HG02885 (cell line): ENCODE results near the gene ASCL1.

Source experiments
- ATAC-seq: cut with Tn5 transposase; IDR thresholded peaks from one replicate; pipeline ENCODE4 v1.9.1; 2021; ENCODE audit warnings: mild to moderate bottlenecking; ENCODE audit not compliant: unreplicated experiment, poor library complexity

ASCL1 gene

DNA sequence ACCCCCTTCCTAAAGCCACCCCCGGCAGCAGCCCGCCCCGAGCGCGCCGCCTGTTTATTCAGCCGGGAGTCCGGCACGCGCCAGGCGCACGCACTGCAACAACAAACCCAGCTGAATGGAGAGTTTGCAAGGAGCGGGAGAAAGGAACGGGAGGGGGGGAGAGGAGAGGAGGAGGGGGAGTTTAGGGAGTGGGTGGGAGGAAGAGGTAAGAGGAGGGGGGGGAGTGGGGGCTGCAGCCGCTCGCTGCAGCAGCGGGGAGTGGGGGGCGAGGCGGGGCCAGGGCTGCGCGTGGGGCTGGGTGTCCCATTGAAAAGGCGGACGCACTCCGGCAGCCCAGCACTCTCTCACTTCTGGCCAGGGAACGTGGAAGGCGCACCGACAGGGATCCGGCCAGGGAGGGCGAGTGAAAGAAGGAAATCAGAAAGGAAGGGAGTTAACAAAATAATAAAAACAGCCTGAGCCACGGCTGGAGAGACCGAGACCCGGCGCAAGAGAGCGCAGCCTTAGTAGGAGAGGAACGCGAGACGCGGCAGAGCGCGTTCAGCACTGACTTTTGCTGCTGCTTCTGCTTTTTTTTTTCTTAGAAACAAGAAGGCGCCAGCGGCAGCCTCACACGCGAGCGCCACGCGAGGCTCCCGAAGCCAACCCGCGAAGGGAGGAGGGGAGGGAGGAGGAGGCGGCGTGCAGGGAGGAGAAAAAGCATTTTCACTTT is at the start of gene ASCL1:
ASCL1 (plus strand) TSS at position 336 of the 712 bp plus-strand sequence. CDS start 571 bp downstream, outside the sequence.
- ATAC-seq, result peak; percentile 47

DNA sequence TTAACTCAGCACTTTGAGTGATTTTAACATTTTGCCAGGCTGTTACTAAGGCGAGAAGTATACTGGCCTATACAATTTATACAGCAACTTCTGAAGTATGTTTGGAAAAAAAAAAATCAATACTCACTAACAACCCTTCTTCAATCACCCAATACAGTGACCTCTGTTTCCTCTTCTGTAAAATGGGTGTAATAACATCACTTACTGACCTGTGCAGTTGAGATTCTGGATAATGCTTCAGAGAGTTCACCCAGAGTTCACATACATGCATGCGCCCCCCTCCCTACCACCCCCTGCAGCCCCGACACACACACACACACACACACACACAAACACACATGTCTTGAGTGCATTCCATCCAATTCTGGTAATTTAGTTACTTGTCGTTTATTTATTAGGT is 49.6 kb upstream of the ASCL1 start:
- no peak for ATAC-seq

DNA sequence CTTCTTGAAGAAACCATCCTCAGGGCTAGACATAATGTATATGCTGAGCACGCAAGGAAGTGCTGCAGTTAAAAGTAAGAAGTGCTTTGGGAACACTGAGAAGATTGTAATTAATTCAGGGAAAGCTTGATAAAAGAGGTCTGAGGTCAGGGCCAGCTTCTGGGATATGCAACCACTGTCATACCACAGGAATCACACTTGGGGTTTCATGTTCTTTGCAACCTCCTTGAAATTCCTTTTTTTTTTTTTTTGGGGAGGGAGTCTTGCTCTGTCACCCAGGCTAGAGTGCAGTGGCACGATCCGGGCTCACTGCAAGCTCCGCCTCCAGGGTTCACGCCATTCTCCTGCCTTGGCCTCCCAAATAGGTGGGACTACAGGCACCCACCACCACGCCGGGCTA is 47.3 kb upstream of the ASCL1 start:
- no peak for ATAC-seq

DNA sequence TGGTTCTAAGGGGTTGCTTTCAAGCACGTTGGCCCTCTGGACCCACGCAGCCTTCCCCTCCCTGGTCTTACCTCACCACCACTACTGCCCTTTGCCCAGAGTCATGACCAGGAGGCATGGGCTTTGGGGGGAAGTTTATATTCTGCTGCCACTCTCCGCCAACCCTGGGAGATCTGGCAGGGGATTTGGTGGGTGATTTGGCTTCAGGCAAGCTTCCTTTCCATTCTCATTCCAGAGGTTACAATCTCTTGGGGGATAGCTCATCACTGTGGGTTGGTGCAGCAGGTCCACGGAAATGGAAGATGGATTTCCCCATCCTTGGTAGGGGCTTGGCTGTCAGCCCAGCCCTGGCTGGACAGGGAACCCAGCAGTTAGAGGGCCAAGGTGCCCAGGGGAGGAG is 46.7 kb upstream of the ASCL1 start:
- no peak for ATAC-seq

DNA sequence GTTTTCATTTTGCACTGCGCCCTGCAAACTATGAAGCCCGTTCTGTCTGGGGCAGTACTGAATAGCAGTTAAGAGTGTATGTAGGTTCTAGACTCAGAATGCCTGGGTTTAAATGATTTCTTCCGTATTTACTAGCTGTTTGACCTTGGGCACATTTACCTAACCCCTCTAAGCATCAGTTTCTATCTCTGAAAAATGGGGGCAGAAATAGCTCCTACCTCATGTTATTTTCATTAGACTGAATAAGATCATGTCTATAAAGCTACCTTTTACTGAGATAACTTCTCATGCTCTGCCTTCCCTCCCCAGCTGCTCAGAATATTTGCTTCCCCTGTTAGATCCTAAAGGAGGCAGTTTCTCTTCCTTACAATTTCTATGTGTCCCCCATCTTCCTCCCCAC is 46.2 kb upstream of the ASCL1 start:
- no peak for ATAC-seq

DNA sequence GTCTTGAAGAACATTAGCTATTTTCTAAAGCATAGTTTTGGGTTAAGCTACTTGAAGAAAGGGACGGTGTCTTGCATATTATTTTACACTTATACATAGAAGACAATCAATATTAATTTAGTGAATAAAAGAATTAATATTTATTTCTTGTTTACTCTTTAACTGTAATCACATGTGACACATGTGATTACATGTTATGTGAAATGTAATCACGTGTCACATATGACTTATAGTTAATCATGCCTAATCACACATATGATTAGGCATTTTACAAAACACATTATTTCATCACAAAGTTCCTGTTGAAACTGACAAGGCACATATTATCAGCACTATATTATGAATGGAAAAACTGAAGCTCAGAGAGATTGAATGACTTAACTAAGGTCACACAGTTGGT is 45.2 kb upstream of the ASCL1 start:
- no peak for ATAC-seq

DNA sequence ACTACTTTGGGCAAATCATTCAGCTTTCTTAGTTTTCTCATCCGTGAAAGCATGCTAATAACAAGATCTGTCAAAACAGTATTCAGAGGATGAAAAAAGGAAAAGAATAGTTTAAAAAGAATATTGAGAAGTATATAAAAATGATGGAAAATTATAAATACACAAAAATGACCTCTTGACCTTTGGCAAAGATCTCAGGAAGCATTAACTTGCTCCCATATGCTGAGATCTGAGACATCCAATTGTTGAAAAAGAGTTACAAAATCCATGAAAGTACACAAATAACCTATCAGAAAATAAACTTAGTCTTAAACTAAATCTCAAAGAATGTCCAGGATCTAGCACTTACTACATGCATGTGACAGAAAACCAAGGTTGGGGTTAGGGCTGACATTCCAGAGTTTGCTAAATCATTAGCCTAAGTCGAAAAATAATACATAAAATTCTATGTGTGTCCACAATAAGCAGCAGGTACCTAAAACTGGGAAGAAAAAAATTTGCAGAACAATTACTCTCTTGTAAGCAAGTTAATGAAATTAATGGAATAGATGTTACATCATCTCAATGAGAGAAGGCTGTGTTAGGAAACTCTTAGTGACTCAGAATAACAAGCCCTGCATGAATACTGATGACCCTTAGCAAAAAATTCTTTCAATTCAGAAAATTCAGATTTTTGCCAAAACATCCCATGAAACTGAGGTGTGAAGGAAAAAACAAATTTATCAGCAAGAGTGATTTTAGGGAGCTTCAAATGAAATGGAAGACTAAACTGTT is 43.8 kb upstream of the ASCL1 start:
- ATAC-seq, result no peak

DNA sequence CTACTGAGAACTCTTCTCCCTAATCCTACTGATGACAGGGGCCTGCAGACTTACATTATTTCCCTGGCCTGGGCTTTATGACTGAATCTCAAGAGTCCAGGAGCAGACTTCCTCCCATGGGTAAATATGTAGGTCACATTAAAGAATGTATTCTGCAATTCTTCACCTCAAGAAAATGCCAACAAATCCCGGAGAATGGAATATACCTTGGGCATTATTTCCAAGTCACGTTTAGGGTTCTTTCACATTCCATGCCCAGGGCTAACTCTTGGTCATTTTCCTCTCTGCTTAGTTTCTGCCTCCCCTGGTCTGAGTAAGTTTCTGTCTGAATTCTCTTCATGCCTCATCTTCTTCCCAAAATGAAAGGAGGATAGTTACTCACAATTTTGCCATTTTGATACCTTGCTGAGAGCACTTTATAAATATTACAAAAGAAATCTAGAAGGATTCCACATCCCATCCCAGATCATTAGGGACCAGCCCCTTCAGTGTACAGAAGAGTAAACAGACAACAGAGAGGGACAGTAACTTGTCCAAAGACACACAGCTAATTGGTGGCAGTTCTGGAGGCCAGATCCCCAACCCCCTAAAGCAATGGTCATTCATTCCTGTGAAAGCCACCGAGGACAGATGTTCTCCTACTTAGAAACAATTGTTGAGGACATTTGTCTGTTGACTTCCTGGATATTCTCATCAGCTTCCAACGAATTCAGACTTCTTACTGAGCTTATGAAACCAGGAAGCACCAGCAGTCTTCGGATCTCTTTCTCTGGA is 41.0 kb upstream of the ASCL1 start:
- ATAC-seq, result no peak

DNA sequence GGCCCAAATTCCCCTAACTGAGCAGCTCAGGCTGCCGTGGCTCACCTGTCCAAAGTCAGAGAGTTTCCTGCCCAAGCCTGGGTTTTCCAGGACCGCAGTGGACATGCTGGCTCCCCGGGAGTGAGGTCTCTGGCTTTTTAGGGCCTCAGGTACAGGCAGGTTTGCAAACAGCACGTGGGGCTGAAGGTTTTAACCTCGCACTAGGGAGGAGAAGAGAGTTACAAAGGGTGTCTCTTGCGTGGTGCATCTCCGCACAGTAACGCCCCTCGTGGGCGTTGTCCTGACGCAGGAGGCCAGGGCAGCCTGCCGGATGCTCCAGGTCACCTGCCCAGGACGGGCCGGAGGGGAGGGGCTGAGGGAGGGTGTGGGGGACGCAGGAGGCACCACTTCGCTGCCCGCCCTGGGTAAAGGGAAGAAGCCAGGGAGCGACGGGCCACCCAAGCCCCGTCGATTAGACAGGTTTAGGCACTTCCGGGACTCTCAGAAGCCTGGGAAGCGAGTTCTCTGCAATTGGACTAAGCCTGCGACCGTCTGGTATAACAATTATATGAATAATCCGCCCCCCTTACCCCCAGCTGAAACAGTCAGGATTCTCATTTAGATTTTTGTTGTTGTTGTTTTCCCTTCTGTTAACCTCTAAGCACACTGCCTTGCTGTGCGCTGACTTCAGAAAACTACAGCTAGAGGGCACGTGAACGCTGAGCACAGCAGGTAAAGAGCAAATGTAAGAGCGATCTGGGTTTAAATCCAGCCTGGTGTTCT is 40.3 kb upstream of the ASCL1 start, which contains the start of gene PAH:
PAH (minus strand) TSS at position 219 of the 762 bp plus-strand sequence; CDS start at position 105, 114 bp downstream.
- ATAC-seq, result peak; percentile 62

DNA sequence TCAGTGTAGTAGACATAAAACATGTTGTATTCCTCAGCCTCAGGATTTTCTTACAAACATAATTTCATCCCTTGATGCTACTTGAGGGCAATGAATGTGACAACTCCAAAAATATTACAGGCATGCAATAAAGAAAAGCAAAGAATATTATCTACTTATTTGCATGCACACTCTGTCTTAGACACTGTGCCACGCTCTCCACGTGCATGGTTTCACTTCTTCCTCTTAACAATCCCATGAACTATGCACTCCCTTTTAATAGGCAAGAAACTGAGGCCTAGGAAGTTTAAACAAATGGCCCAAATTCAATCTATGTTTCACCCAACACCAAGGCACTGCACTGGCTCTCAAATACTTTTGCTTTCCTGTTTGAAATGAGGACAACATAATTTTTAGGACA is 38.6 kb upstream of the ASCL1 start:
- ATAC-seq, result no peak

DNA sequence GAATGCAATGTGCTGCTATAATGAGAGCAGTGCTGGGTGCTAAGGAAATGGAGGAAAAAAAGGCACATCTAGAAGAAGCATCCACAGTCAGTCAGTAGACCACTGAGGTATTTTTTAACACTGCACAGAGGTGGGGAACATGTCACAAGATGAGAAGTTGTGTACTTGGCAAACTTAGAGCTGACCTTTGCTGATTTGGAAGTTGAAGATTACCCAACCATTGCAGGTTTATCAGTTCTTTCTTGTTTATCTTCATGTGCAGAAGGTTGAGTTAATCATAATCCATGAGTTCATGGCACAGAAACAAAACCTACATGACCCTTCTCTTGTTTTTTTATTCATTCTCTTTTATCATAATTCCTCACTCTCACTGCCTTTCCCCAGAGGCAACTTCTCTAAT is 37.2 kb upstream of the ASCL1 start:
- no peak for ATAC-seq

DNA sequence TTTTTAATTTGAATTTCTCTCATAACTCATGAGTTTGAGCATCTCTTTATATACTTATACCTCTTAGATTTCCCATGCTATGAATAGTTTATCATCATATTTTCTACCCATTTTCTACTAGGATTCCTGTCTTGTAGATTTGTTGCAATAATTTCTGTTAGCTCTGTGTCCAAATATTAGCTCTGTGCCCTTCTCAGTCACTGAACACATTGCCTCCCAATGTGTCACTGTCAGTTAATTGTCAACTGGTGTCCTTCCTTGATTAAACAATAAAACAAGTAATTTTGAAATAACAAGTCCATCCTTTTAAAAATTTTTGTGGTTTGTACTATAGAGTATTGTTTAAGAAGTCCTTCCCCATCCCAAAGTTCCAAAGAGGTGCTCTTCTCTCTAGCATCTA is 36.2 kb upstream of the ASCL1 start:
- ATAC-seq, result no peak

DNA sequence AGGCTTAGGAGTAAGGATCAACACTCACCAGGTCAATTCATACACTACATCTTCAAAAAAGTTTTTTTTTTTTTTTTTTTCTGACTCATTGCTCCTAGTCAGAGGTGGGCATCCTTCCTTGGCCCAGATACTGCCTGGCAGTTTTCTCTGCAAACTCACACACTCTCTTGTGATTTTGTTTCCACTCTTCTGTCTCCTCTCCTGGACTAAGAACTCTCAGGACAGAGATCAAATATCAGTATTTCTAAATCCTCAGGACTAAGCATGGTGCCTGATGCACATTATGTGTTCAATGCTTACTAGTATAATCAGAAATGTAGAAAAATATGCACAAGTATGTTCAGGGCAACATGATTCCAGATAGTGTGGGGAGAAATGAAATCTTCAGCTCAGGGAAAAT is 30.3 kb upstream of the ASCL1 start:
- ATAC-seq, result no peak

DNA sequence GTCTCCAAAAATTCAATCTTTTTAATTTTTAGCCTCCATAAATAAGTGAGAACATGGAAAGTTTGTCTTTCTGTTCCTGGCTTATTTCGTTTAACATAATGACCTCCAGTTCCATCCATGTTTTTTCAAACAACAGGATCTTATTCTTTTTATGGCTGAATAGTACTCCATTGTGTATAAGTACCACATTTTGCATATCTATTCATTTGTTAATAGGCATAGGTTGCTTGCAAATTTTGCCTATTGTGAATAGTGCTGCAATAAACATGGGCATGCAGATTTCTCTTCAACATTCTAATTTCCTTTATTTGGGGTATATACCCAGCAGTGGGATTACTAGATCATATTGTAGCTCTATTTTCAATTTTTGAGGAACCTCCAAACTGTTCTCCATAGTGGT is 24.3 kb upstream of the ASCL1 start:
- no peak for ATAC-seq

DNA sequence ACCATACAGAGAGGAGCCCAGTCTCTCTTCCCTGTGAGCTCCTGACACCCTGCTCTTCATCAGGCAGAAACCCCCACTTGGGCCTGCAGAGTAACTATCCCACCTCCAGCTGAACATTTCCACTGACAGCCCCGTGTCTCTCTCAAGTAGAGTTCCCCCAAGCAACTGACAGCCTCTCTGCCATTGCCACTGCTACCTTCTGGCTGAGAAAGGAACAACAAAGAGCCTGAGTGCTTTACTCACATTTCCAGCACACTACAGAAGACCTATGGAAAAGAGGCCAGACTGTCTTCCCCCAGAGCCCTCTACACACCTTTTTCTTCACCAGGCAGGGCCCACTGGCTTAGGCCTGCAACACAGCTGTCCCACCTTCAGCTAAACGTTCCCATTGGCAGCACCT is 18.4 kb upstream of the ASCL1 start:
- ATAC-seq, result no peak

DNA sequence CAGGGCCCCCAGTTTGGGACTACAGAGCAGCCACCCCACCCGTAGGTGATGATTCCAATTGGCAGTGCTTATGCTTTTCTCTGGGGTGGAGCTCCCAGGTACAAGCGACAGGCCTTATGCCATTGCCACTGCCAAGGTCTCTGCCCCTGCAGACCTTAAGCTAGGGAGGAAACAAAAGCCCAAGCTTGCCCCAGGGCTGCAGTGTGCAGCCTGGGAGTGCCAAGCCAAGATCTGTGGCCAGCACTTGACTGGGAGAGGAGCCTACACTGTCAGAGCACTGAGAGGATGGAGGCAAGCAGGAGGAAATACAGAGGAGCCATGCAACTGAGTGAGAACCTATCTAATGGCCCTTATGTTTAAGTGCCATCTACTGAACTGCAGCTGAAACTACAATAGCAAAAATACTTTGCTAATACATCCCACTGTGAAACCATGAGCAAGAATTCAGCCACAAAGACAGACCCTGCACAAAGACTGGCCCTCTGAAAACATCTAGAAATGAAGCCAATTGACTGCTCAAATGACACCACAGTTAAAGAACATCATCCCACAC is 17.7 kb upstream of the ASCL1 start:
- no peak for ATAC-seq

DNA sequence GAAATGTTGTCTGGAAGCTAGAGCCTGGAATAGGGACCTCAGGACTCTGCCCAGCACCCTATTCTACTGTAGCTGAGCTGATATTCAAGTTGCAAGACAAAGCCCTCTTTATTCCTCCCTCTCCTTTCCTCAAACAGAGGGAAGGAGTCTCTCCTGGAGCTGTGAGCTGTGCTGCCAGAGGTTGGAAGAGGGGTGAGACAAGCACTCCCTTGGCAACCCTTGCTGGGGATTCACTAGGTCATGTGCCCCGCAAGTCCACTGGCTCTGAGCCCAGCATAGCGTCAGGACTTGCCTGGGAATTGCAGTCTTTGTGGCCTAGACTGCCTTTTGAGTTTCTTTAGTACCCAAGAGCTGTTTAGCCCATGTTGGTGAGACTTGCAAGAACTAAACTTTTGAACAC is 11.4 kb upstream of the ASCL1 start:
- ATAC-seq, result no peak

DNA sequence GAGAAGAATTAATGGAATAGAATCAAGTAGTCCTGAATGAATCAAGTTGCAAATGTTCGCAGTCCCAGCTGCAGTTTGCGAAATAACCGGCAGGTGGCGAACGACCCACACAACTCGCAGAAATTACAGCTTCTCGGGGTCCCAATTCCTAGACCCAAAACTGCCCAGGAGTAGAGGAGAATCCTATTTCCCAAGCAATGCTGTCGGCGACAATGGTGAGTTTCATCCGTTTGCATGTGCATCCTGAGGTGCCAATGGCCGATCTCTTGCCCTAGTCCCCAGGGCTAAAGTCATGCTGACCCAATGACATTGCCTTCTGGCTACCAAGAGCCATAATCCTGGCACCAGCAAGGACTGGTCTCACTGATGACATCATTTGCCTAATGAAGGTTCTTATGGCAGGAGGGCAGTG is 8.5 kb upstream of the ASCL1 start:
- no peak for ATAC-seq

DNA sequence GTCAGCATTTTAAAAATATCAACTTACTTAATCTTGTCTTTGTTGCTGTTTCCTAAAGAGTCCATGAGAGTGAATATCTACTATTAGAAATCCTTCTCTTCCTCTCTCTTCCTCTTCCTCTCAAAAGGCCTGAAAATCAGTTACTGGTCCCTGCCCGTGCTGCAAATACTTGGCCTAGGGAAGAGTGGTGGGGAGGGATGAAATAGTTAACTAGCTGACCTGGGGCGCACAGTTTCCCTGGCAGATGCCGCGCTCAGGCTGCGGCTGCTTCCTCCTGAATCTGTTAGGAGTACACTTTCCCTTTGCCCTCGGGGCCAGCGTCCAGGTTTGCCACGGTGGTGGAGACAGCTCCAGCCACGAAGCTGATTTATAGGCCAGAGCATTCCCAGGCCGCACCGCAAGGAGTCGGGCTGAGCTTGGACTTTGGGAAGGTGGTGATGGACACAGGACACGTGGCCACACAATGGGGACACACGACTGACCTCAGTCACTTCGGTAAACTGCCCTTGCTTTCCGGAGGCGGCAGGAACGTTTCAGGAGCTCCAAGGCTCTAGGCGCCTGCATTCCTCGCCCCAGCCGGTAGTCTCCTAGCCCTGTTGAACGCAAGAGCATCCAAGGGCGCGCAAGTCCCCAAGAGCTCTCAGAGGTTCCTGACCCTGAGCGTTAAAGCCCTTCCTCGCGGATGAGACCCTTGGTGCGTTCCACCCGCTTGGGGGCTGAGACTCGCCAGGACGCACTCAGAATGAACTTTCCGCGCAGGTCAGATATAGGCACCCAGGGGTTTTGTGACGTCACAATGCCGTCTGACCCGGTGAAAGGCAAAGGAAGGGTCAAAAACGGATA is 7.1 kb upstream of the ASCL1 start:
- ATAC-seq, result no peak
